ENCODE data around the gene CHURC1. TPM values are rescaled to one million over a fixed set of nuclear protein-coding genes. Genes with fewer than 3 reads are reported as not detected.

Gene CHURC1
- polyA plus RNA-seq, 3 donors = 71.0 to 76.7 (median 73.2) TPM

GRCh38 chr14:64979336-64980074 lies 65.2 kb downstream of the CHURC1 start:
- DNase-seq (ENCODE audit: low read depth in 3 of 3, low spot score in 2 of 3) = no peak

- no peak for DNase-seq (ENCODE audit: low read depth in 3 of 3, low spot score in 2 of 3)
These were observed 69.4 kb downstream of the CHURC1 start for GRCh38 chr14:64983439-64984310.

Other genes with a start within 250 kb of the CHURC1 start
- gene PLEKHG3, start 210.0 kb upstream of the CHURC1 start, polyA plus RNA-seq (ENCODE audit: insufficient read length in 3 of 3) = 10 to 100 TPM; 84.6 to 90.3 (median 89.6) TPM
- gene SPTB, start 34.5 kb upstream of the CHURC1 start, polyA plus RNA-seq (ENCODE audit: insufficient read length in 3 of 3) = 10 to 100 TPM; 11.0 to 13.2 (median 12.6) TPM
- 1 to 10 TPM in 1 of 3 donors, under 1 TPM in 2; 0.22 to 2.2 (median 0.94) TPM for gene GPX2, start 28.3 kb downstream of the CHURC1 start, polyA plus RNA-seq (ENCODE audit: insufficient read length in 3 of 3)
- gene RAB15, start 57.9 kb downstream of the CHURC1 start, polyA plus RNA-seq (ENCODE audit: insufficient read length in 3 of 3) = 10 to 100 TPM; 18.5 to 25.8 (median 24.3) TPM
- 10 to 100 TPM; 27.2 to 33.4 (median 28.4) TPM for gene FNTB, start 72.4 kb downstream of the CHURC1 start, polyA plus RNA-seq (ENCODE audit: insufficient read length in 3 of 3)
- 10 to 100 TPM; 55.5 to 62.5 (median 61.5) TPM for gene MAX, start 188.1 kb downstream of the CHURC1 start, polyA plus RNA-seq (ENCODE audit: insufficient read length in 3 of 3)

All from right renal cortex interstitium (tissue), 3 donors.